Tibial nerve (tissue), 4 donors: Measurements from ENCODE around the gene SMIM43.

ENCODE experiments used
- CTCF ChIP-seq, 5 experiments: fragments of 200-600 bp in 3 of 5; fragments of 450-650 bp in 2 of 5; sonication (generic) in 3 of 5; IDR thresholded peaks; one replicate each; pipeline ENCODE4 v1.5.1; 2016 to 2019; ENCODE audit warnings: antibody characterized with exemption in 5 of 5, mild to moderate bottlenecking in 3 of 5, moderate library complexity in 2 of 5
- EP300 ChIP-seq, 2 donors: sonication (generic); formaldehyde crosslinking; IDR thresholded peaks; one replicate each; pipeline ENCODE4 v1.6.1; 2017; ENCODE audit warnings: antibody characterized with exemption in 2 of 2, mild to moderate bottlenecking in 1 of 2
- POLR2A ChIP-seq, 2 donors: fragments of 450-650 bp; IDR thresholded peaks; one replicate each; pipeline ENCODE4 v1.6.1; 2017; ENCODE audit warnings: antibody characterized with exemption in 2 of 2, mild to moderate bottlenecking in 2 of 2, moderate library complexity in 2 of 2

DNA sequence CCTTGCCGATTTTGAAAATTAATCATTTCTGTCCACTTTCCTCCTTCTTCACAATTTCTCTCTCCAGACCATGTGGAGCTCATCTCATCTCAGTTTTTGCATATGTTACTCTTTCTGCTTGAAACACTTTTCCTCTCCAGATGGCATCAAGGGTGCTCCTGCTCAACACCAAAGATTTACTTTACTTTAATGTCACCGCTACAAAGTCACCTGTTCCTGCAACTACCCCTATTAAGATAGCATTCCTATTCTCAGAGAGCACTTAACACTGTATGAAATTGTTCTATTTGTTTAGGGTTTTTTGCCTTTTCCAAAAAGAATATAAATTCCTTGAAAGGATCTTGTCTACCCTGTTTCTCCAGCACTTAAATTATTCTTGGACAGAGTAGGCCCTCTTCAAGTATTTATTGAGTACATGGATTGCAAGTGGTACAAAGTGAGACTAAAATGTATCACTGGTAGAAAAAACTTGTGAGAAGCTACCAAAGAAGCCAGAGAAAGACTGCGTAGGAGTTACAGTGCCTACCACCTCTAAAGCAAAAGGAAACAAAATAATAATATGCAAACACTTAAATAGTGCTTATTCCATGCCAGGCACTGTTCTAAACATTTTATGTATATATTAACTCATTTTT is 35.0 kb upstream of the SMIM43 start:
- TF ChIP-seq POLR2A (IDR thresholded peaks at IDR 0.05), result no peak
- TF ChIP-seq CTCF (IDR thresholded peaks at IDR 0.05), result no peak
- no peak for TF ChIP-seq EP300 (IDR thresholded peaks at IDR 0.05)
